CMK (cell line): ENCODE results near the gene JMJD7.

Experiments used
- DNase-seq: peaks from one replicate; pipeline ENCODE4 v3.0.0-alpha.2; 2010; ENCODE audit warnings: low read depth

Gene JMJD7

DNA sequence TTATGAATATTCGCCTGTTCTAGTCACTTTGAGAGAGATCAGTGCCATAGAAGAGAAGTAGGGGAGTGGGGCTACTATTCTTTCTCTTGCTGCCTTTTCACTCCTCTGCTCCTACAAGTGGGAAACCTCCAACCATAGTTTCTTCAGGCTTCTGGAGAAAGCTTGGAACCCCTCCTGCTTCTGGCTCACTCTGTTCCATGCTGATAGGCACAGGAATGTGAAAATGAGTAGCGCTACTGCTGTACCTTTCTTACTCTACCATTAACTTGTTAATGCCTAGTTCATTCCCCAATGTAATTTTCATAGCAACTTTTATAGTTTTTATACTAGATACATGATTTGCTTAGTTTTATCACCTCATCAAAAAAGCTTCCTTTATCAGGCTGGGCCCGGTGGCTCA lies 26.7 kb upstream of the JMJD7 start:
- DNase-seq, result no peak

DNA sequence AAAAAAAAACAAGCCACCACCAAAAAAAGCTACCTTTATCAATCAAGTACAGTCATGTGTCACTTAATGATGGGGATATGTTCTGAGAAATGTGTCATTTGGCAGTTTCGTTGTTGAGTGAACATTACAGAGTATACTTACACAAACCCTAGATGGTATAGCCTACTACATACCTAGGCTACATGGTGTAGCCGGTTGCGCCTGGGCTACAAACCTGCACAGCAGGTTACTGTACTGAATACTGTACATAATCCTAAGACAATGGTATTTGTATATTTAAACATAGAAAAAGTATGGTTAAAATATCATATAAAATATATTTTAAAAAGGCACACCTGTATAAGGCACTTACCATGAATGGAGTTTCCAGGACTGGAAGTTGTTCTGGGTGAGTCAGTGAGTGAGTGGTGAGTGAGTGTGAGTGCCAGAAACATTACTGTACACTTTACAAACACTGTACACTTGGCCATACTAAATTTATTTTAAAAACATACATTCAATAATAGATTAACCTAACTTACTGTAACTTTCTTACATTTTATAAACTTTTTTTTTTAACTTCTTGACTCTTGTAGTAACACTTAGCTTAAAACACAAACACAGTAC lies 25.9 kb upstream of the JMJD7 start:
- DNase-seq, result no peak

DNA sequence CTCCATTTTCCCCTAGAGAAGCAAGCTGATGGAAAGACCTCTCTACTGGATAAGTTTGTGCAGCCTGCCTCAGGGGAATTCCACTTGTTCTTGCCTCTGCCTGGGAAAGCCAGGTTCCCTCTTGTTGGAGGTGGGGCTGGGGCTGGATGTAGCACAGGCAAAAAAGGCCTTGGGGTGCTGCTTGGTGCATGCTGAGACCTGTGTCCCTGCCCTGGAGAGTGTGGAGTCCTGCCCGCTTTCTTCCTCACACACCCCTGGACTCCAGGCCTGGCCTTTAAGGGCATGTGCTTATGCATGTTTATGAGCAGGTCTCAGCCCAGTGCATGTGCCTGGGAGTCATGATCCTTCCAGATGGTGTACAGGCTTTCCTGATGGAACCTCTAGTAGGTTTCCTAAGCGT lies 23.5 kb upstream of the JMJD7 start:
- no peak for DNase-seq

DNA sequence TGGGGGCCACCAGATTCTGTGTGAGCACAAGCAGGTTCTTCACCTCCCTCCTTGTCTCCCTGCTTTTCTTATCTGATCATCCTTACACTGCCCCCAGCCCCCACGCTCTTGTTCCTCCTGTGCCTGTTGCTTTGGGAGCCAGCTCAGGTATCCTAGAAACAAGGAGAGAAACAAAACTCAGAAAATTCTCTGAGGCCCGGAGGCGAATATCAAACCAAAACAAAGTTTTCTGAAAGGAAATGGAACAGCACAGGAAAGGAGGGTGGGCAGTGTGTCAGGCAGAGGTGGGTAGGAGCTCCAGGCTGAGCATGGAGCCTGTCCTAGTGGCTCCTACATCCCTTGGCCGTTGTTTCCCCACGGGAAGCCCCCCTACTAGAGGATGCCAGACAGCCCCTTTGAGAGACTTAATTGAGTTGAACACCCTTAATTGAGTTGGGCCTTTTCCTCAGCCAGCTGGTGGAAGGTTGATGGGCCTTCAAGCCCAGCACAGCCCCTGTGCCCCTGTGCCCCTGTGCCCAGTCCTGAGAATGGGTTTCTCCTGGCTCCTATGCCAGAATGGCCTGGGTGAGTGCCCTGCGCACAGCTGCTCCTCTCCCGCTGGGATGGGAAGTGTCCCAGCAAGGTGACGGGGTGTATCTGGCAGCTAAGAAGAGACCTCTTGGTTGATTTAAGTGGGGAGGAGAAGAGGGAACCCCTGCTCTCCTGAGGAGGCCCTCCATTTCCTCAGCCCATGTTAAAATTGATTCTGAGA lies 22.8 kb upstream of the JMJD7 start:
- no peak for DNase-seq

DNA sequence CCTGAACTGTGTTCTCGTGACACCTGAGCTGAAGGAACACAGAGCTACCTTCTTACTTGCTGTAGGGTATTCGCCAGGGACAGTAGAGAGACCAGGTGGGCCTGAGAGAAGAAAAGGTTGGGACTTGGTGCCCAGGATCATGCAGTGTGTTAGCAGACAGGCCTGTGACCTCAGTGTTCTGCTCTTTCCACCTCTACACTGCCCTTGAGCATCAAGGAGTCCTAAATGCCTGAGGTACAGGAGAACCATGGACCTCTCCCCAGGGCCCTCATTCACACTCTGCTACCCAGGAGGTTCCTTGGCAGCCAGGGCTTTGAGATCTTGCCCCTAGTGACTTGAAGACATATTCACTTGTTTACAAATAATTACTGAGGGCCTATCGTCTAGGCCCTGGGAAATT lies 22.2 kb upstream of the JMJD7 start:
- DNase-seq, result no peak

DNA sequence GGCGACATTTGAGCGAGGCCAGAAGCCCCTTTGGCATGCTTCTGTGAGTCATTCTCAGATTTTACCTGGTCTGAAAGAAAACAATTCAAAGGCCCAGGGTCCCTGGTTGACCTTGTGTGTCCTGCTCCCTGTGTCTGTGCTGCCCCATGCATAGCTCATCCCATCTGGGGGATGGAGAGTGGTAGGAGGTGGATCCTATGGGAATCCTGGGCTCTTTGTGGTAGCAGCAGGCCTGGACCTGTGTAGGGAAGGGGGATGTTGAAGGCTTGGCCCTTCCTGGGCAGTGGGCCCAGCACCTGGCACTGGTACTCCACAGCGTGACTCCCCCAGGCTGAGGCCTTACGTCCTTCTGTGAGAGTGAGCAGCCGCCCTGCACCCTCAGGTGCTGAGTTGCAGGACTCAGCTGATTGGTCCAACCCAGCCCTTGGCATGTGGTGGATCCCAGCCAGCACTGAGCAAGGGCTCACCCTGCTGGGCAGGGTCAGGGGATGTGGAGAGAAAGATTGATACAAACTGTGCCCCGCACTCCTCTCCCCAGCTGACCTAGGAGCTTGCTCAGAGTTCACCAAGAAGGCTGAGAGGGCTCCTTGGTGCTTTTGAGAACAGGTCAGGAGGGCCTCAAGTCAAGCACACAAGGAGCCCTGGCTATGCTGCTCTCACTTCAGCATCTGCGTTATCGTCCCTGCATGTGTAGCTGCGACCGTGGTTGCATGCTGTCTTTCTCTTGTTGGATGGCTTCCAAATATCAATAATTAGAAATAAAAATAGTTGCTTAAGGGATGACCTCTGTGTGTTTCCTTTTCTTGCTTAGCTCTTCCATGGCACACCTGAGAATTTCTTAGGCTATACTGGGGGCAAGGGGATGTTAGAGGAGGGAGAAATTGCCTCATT lies 21.4 kb upstream of the JMJD7 start:
- DNase-seq, result no peak

DNA sequence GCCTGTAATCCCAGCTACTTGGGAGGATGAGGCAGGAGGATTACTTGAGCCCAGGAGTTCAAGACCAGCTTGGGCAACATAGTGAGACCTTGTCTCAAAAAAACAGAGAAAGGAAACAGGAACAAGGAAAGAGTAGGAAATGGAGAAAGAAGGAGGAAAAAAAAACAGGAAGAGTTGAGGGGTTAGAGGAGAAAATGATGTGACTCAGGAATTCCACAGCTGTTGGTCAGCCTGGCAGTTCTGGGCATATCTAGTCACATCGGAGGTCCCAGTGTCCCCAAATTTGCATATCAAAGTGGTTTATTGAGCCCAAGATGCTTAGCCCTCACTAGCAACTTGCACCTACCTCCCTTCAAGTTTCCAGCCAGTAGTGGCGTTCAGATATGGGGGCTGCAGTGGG lies 18.8 kb upstream of the JMJD7 start:
- DNase-seq, result no peak

DNA sequence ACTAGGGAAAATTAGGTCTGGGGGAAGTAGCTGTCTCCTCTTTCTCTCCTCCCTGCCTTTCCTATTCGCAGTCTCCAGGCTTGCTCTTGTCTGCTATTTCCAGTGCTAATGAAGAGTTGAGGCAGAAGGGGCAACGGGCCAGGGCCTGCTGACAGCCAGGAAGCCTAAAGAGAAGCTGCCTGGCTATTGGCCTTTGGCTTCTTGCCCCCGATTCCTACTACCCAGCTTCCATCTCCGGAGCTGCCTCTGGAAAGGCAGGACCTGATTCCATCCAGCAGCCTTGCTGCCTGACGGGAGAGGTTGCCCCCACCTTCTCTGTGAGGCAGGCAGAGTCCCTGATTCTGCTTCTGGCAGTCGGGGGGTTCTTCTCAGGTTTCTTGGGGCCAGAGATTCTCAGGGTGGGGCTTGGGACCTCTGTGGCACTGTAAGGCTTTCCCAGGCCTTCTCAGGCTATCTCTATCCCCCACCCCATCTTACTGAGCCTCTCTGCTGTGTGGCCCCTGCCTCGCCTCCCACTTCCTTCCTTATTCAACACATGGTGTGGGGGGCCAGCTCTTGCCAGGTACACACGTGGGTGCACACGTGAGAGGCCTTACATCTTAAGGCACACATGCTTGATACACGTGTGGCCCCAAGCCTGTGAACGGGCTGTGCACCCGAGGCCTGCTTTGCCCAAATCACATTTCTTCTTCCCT lies 18.2 kb upstream of the JMJD7 start:
- DNase-seq, result peak; percentile 70

DNA sequence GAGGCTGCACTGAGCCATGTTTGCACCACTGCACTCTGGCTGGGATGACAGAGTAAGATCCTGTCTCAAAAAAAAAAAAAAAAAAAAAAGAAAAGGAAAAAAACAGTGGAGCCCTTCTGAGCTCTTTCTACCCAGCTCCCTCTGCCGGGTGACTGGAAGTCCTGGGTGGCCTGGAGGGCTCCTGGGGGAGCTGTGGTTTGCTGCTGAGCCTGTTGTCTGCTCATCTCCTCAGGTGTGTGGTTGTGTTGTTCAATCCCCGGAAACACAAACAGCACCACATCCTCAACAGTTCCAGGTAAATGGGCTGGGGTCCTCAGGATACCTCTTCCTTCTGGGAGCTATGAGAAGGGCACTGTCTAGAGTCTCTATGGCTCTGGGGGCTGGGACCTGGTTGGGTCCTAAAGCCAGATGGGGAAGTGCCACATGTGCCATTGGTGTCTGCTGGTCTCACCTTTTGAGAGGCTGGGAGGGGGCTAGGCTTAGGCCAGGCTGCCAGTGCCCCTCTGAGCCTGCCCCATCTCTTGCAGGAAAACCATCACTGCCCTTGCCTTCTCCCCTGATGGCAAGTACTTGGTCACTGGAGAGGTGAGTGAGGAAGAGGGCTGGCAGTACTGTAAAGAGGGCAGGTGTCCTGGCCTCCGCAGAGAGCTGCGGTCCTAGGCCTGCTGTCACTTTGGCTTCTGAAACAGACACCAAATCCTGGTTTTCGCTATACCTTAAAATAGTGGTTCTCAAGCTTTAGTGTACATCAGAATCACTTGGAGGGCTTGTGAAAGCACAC lies 17.1 kb upstream of the JMJD7 start:
- DNase-seq, result no peak

DNA sequence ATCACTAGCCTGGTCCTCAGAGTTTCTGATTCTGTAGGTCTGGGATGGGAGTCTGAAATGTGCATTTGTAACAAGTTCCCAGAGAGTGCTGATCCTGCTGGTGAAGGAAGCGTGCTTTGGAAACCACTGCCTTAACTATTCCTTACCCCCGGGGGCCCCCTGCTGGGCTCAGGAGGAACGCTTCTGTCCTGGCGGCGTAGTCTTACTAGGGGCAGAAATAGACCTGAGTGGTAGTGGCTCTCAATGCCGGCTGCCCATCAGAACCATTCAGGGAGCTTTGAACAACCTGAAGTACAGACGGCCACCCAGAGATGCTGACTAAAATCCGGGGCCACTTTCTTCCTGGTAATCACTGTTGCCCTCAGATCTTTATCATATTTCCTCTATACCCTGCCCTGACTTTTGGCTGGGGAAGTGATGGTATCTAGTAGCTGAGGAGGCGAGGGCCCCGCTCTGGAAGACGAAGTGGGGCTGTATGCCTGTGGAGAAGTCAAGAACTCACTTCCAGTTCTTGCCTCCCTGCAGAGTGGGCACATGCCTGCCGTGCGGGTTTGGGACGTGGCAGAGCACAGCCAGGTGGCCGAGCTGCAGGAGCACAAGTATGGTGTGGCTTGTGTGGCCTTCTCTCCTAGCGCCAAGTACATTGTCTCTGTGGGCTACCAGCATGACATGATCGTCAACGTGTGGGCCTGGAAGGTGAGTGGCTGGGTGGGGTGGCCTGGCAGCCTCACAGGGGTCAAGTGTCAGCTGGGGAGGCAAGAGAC lies 16.3 kb upstream of the JMJD7 start:
- DNase-seq, result peak; percentile 38

DNA sequence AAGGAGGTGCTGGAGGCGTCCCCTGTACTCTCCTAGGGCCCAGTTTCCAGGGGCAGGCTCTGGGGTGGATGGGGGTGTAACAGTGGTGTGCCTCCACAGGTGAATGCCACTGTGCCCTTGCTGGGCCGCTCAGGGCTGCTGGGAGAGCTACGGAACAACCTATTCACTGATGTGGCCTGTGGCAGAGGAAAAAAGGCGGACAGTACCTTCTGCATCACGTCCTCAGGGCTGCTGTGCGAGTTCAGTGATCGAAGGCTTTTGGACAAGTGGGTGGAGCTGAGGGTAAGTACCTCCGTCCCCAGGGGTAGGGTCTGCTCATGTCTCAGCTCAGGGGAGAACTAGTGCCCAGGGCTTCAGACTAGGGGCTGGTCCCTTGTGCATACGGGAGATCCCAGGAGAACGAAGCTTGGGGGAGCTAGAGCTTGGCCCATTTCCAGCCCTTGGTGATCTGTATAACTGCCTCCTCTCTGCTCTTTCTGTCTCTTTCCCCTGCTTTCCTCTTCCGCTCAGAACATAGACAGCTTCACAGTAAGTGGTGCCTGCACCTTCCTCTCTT lies 15.0 kb upstream of the JMJD7 start:
- no peak for DNase-seq

DNA sequence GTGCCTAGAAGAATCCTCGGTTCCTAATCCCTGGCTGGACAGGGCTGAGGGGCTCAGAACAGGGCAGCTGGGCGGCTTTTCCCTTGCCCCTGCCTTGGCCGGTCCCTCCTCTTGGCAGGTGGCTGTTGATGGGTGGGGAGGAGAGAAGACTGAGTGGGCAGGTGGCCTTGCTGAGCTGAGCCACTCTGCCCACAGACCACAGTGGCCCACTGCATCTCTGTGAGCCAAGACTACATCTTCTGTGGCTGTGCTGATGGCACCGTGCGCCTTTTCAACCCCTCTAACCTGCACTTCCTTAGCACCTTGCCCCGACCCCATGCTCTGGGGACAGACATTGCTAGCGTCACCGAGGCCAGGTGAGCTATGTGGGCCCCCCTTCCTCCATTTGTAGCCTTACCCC lies 14.5 kb upstream of the JMJD7 start:
- no peak for DNase-seq

DNA sequence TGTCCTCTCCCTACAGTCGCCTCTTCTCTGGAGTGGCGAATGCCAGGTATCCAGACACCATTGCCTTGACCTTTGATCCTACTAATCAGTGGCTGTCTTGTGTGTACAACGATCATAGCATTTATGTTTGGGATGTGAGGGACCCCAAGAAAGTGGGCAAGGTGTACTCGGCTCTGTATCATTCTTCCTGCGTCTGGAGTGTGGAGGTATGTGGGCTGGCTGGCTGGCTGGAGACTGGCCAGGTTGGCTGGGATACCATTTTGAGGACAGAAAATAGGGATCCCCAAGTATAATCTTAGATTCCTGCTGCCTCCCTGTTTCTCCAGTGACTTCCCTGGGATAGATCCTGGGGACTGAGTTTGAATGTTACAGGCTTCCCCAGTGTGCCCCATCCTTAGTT lies 13.4 kb upstream of the JMJD7 start:
- DNase-seq, result no peak

DNA sequence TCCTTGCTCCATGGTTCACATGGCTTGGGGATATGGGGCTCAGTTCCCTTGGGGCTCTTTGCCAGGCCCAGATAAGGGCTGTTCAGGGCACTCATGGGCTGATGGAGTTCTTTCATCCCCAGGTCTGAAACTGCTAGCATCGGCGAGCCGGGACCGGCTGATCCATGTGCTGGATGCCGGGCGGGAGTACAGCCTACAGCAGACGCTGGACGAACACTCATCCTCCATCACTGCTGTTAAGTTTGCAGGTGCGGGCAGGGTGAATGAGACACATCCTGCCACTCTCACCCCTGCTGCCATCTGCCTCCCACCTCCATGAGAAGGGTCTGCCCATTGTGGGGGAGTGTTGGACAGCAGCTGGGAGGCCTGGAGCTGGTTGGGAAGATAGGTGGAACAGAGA lies 11.1 kb upstream of the JMJD7 start:
- no peak for DNase-seq

DNA sequence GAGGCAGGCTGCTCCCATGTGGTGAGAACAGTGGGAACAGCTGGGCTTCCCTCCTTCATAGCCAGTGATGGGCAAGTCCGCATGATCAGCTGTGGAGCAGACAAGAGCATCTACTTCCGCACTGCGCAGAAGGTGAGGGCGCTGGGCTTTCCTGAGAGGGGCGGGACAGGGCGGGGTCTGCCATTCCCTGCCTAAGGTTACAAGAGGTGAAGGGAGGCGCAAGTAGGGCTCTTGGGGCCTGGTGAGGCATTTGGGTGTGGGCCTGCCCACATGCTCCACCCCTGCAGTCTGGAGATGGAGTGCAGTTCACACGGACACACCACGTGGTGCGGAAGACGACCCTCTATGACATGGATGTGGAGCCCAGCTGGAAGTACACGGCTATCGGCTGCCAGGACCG lies 10.6 kb upstream of the JMJD7 start:
- DNase-seq, result no peak

DNA sequence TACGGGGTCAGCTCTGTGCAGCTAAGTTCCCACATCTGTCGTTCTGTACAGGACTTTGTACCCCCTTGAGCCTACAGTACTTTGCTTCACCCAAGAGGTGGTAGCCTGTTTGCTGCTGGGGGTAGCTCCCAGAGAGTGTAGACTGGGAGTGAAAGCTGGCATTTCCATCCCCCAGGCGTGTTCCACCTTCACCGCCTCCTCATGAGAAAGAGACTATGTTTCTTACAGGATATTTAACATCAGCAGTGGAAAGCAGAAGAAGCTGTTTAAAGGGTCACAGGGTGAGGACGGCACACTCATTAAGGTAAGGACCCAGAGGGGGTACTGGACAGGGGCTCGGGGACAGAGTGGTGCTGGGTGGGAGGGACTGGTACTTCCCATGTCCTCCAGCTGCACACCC lies 10.1 kb upstream of the JMJD7 start:
- no peak for DNase-seq

DNA sequence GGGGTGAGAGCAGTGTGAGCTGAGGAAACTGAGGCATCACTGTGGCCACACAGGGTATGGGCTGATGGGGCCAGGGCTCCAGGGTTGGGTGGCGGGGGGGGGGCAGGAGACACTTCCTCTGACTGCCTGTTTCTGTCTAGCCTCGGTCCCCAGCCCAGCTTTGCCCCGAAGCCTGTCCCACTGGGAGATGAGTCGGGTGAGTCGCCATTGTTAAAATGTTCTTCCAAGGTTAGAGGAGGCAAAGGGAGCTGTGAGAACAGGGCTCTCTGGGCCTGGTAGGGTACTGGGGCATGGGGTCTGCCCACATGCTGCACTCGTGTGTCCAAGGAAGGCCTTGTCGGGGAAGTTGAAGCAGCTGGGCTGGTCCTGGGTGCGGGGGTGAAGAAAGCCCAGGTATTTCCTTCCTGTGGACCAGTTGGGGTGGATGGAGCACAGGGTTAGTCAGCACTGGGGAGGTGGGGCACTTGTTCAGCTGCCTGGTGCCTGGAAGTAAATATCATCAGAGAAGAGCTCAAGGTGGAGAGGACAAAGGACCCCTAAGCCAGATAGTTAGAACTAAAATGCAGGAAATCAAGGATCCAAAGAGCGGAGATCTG lies 8.3 kb upstream of the JMJD7 start:
- DNase-seq, result no peak

DNA sequence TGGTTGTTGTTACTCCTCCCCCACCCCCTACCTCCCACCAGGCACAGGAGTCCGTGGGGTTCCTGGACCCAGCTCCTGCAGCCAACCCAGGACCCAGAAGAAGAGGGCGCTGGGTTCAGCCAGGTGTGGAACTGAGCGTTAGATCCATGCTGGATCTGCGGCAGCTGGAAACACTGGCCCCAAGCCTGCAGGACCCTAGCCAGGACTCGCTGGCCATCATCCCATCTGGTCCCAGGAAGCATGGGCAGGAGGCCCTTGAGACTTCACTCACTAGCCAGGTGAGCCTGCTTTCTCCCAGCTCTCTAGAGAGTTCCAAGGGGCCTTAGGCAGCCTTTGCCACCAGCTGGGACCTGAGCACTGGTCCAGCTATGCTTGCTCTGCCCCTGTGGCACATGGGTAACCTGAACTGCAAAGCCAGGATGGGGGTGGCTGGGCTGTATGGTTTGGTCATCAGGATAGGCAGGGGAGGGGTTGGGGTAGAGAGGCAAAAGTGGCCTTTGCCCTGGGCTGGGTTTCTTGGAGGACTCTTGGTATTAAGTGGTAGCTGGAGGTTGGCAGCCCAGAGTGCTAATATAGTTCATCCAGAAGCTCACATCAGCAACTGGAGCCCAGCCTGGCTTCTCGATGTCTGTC lies 7.0 kb upstream of the JMJD7 start:
- no peak for DNase-seq

DNA sequence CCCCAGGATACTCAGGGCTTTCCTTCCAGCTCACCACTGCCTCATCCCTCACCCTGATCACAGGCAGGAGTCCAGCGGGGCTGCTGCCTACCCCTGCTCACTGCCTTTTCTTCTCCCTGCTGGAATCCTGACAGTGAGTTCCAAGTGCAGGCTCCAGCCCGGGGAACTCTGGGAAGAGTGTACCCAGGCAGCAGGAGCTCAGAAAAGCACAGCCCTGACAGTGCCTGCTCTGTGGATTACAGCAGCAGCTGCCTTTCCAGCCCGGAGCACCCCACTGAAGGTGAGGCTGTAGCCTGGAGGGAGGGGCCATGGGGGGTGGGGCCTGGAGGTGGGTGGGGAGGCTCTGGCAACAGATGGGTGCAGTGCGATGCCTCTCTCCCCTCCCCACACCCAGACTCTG lies 6.1 kb upstream of the JMJD7 start:
- DNase-seq, result no peak

DNA sequence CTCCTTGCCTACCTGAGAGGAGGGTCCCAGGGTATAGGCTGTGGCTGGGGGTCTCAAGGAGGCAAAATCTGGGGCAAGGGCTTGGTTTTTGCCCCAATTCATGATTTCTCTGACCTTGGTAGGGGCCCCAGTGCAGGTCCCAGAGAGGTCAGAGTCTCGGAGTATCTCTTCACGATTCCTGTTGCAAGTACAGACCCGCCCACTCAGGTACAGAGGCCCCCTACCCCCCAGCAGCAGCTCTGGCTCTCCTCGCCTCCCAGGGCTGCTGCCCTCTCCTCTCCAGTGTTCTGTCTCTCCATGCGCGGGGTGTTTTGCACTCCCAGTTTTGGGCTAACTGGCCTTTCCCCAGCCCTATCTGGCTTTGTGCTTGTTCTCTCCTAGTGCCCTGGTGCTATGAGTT lies 5.4 kb upstream of the JMJD7 start:
- DNase-seq, result no peak
